Muscle layer of colon (tissue), 2 donors: ENCODE results near the gene ANO1.

Experiments
- H3K27ac ChIP-seq: one replicate; pipeline ENCODE4 v1.7.0; 2013; ENCODE audit warnings: low read depth, mild to moderate bottlenecking, low read length, moderate library complexity
- H3K27me3 ChIP-seq, 2 donors: one replicate each; pipeline ENCODE4 v1.7.0; 2013; ENCODE audit warnings: low read length in 2 of 2, mild to moderate bottlenecking in 2 of 2; ENCODE audit not compliant: insufficient read depth in 2 of 2, control insufficient read depth in 1 of 2
- H3K36me3 ChIP-seq: one replicate; pipeline ENCODE4 v1.7.0; 2013; ENCODE audit warnings: mild to moderate bottlenecking, low read length; ENCODE audit not compliant: insufficient read depth
- H3K4me1 ChIP-seq: one replicate; pipeline ENCODE4 v1.7.0; 2013; ENCODE audit warnings: mild to moderate bottlenecking, low read length; ENCODE audit not compliant: insufficient read depth
- H3K4me3 ChIP-seq, 2 donors: one replicate each; pipeline ENCODE4 v1.7.0; 2013; ENCODE audit warnings: low read length in 2 of 2, low read depth in 1 of 2, mild to moderate bottlenecking in 1 of 2, moderate library complexity in 1 of 2
- H3K9ac ChIP-seq: one replicate; pipeline ENCODE4 v1.7.0; 2013; ENCODE audit warnings: low read length
- H3K9me3 ChIP-seq: one replicate; pipeline ENCODE4 v1.7.0; 2013; ENCODE audit warnings: mild to moderate bottlenecking, low read length
- donor health status: abdominal sarcoma.
- donor health status: Adenocarcinoma of cecum.

ANO1 gene

DNA sequence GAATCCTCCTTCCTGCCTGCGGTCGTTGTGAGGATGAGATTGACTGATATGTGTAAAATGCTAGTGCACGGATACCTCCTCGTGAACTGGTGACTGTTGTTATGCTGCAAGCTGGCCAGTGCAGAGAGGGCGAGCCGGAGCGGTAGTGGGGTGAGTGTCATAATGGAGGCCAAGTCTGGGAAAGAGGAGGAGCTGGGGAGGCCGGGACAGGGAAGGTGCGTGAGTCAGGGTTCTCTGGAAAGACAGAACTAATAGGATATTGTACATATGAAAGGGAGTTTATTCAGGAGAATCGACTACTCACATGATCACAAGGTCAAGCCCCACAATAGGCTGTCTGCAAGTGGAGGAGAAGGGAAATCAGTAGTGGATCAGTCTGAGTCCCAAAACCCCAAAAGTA lies 68.2 kb downstream of the ANO1 start:
- no peak overlapping the region for H3K4me3 ChIP-seq
- H3K27me3 ChIP-seq, result peaks cover 0 to 42% of the 10 kb centered on the region in 2 donors
- H3K9ac ChIP-seq, result no peak overlapping the region
- H3K36me3 ChIP-seq, result no peaks in the 10 kb centered on the region
- H3K4me1 ChIP-seq, result no peaks in the 10 kb centered on the region
- no peak overlapping the region for H3K27ac ChIP-seq
- no peaks in the 10 kb centered on the region for H3K9me3 ChIP-seq

- Histone ChIP-seq H3K27ac (no peak overlapping the region), H3K9ac (no peak overlapping the region), H3K4me1 (no peaks in the 10 kb centered on the region), H3K27me3 (peaks cover 0 to 39% of the 10 kb centered on the region in 2 donors), H3K9me3 (no peaks in the 10 kb centered on the region), H3K36me3 (no peaks in the 10 kb centered on the region), H3K4me3 (no peak overlapping the region)
Measured at GRCh38 chr11:70146895-70147520, 68.9 kb downstream of the ANO1 start.

DNA sequence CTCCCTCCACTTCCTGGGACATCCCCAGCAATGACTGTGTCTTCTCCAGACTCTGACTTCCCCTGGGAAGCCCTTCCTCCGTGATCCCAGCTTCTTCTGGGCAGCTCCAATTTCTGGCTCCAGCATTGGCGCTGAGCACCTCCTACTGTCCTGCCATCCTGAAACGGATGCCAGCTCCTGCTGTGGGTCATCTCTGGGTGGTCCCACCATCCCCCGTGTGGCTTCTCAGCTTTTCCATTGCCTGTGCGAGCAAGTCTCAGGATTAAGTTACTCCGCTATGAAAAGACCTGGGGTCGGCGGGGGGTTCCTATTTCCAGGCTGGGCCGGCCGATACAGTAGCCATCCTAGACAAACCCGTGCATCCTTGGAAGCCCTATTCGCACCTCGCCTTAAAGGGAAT lies 69.6 kb downstream of the ANO1 start:
- H3K36me3 ChIP-seq, result no peaks in the 10 kb centered on the region
- H3K27ac ChIP-seq, result no peak overlapping the region
- H3K9ac ChIP-seq, result no peak overlapping the region
- H3K9me3 ChIP-seq, result no peaks in the 10 kb centered on the region
- no peak overlapping the region for H3K4me3 ChIP-seq
- peaks cover 0 to 32% of the 10 kb centered on the region in 2 donors for H3K27me3 ChIP-seq
- no peaks in the 10 kb centered on the region for H3K4me1 ChIP-seq

- no peaks in the 10 kb centered on the region for H3K36me3 ChIP-seq
- H3K9ac ChIP-seq, result no peak overlapping the region
- H3K27ac ChIP-seq, result no peak overlapping the region
- H3K4me3 ChIP-seq, result no peak overlapping the region
- H3K4me1 ChIP-seq, result no peaks in the 10 kb centered on the region
- peaks cover 0 to 9% of the 10 kb centered on the region in 2 donors for H3K27me3 ChIP-seq
- no peaks in the 10 kb centered on the region for H3K9me3 ChIP-seq
Measured at GRCh38 chr11:70151671-70152070, 73.6 kb downstream of the ANO1 start.

- Histone ChIP-seq H3K4me3 (no peak overlapping the region), H3K27me3 (no peaks in the 10 kb centered on the region), H3K27ac (no peak overlapping the region), H3K9ac (no peak overlapping the region), H3K36me3 (no peaks in the 10 kb centered on the region), H3K4me1 (no peaks in the 10 kb centered on the region), H3K9me3 (no peaks in the 10 kb centered on the region)
Measured at GRCh38 chr11:70153133-70153727, 75.1 kb downstream of the ANO1 start.

- Histone ChIP-seq H3K4me1 (no peaks in the 10 kb centered on the region), H3K36me3 (no peaks in the 10 kb centered on the region), H3K9me3 (no peaks in the 10 kb centered on the region), H3K27ac (no peak overlapping the region), H3K4me3 (no peak overlapping the region), H3K27me3 (no peaks in the 10 kb centered on the region), H3K9ac (no peak overlapping the region)
Measured at GRCh38 chr11:70155386-70155785, 77.3 kb downstream of the ANO1 start.

DNA sequence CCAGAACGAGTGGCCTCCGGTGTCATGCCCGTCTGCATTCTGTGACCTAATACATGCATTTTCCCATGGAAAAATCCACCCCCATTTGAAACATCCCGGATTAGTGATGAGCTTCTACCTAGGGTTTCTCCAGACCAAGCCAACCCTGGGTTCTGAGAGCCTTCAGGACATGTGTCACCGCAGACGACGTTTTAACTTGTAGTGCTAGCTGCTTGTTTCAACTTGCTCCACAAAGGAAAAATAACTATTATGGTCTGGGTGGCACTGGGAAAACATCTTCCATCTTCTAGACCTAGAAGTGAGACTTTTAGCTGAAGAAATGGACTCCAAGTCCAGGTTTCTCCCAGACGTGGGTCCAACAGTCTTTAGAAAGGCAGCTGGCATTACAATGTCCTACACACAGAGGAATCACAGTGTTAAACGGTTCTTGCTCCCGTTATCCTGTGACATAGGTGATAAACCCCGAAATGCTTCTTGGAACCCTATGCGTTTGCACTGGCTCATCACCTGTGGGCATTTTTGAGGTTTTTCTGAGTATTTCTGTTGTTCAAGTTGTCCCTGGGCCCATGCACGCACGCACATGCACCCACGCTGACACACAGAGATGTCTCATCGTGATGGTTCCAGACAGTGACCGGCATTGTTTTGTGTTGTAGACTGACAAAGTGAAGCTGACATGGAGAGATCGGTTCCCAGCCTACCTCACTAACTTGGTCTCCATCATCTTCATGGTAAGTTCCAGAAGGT lies 78.3 kb downstream of the ANO1 start:
- no peak overlapping the region for H3K27ac ChIP-seq
- H3K4me1 ChIP-seq, result no peaks in the 10 kb centered on the region
- H3K9me3 ChIP-seq, result no peaks in the 10 kb centered on the region
- H3K36me3 ChIP-seq, result no peaks in the 10 kb centered on the region
- no peak overlapping the region for H3K4me3 ChIP-seq
- H3K27me3 ChIP-seq, result no peaks in the 10 kb centered on the region
- no peak overlapping the region for H3K9ac ChIP-seq

DNA sequence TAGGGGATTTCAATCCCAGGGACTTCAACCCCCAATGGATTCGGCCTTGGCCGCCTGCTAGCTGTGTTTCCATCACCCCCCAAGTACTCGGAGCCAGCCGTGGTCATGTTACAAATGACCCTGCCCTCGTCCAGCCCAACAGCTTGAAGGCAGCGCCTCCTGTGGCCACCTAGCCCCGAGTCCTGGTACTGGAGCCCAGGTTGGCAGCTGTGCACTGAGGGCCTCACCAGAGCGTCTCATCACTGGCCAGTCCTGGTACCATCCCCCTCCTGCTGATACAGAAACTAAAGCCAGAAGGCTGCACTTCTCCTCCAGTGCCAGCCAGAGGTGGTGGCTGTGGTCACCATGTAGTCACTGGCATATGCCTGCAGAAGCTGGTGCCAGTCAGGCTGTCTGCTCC lies 80.1 kb downstream of the ANO1 start:
- Histone ChIP-seq H3K27ac (no peak overlapping the region), H3K9me3 (no peaks in the 10 kb centered on the region)

DNA sequence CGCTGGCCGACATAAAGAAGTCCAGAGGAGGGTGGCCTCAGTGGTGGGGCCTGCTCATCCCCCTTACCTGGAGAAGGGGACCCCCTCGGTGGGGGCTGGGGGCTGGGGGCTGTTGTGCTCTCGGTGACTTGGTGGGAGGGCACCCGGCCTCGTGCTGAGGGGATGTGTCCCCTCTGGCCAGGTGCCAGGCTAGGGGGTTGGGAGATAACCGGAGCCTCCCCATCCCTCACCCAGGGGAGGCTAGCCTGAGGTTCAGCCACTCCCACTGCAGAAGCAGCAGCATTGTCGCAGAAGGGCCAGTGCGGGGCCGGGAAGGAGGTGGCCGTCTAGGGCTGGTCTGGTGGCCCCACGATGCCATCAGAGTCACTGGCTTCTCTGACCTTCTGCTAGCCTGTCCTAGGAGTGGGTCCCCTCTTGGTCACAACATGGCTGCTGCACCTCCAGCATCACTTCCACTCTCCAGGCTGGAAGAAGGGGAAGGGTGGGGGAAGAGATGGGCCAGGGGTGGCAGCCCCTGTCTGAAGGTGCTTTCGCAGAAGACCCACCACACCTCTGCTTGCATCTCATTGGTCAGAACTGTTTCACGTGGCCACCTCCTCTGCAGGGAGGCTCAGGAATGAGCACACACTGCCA lies 80.8 kb downstream of the ANO1 start:
- H3K9me3 ChIP-seq, result no peaks in the 10 kb centered on the region
- H3K27me3 ChIP-seq, result no peaks in the 10 kb centered on the region
- no peak overlapping the region for H3K27ac ChIP-seq
- H3K4me1 ChIP-seq, result no peaks in the 10 kb centered on the region
- H3K4me3 ChIP-seq, result no peak overlapping the region
- H3K9ac ChIP-seq, result no peak overlapping the region
- H3K36me3 ChIP-seq, result no peaks in the 10 kb centered on the region

More for the DNA sequence above, 80.1 kb downstream of the ANO1 start:
- H3K4me3 ChIP-seq, result no peak overlapping the region
- no peaks in the 10 kb centered on the region for H3K4me1 ChIP-seq
- no peaks in the 10 kb centered on the region for H3K27me3 ChIP-seq
- H3K9ac ChIP-seq, result no peak overlapping the region
- no peaks in the 10 kb centered on the region for H3K36me3 ChIP-seq

DNA sequence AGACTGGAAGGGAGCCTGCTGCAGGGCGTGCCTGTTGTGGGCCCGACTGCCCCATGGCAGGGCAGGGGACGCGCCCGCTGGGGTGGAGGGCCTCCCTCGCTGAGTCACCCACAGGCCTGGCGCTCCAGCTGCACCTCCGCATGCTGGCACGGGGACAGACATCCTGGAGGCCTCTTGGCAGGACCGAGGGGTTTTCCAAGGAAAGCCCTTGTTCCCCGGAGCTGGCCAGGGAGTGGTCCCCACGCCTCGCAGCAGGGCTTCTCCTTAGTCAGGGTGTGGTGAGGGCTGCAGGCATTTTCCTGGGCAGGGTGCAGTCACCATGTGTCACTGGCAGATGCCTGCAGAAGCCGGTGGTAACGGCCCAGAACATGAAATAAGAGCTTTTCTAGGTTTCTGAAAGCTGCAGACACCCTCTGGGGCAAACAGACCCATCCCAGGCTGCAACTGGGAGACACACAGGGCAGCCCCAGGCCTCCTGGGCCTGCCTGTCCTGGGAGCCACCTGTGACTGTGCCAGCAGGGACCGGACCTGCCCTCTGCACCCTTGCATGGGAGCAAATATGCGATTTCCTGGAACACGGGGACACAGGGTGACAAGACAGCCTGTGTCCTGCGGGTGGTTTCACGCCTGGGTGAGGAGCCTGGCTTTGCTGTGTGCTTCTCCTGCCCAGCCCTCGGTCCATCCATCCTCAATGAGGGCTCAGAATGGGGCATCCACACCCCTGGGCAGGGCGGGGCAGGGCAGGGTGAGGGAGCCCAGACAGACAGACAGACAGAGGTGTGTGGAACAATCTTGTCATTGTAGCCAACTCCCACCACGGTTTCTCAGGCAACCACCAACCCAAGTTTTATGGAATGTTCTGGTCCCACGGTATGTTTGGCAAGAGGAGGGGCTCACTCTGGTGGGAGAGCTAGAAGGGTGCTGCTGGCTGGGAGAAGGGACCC lies 81.8 kb downstream of the ANO1 start:
- no peaks in the 10 kb centered on the region for H3K4me1 ChIP-seq
- no peaks in the 10 kb centered on the region for H3K27me3 ChIP-seq
- no peaks in the 10 kb centered on the region for H3K9me3 ChIP-seq
- no peak overlapping the region for H3K9ac ChIP-seq
- H3K4me3 ChIP-seq, result no peak overlapping the region
- H3K27ac ChIP-seq, result no peak overlapping the region
- no peaks in the 10 kb centered on the region for H3K36me3 ChIP-seq
